GM12874 (cell line): Measurements from ENCODE around the gene PCDH19.

Experiments used
- CTCF ChIP-seq: IDR thresholded peaks from 2 replicates; pipeline ENCODE4 v1.5.1; 2011; ENCODE audit warnings: low read depth, mild to moderate bottlenecking, control low read depth, low read length, moderate library complexity; ENCODE audit not compliant: insufficient read depth

The PCDH19 gene

GRCh38 chrX:100247826-100248225, 162.2 kb downstream of the PCDH19 start:
- no peak for TF ChIP-seq CTCF

GRCh38 chrX:100244681-100245080, 165.4 kb downstream of the PCDH19 start:
- TF ChIP-seq CTCF: no peak
